ENCODE results near the gene SEPTIN7.
"Not testable (repeated sequence)": the region's sequence is repeated elsewhere in the genome, so short reads cannot be mapped to it uniquely, and the experiment has no call there.

SEPTIN7 gene

DNA sequence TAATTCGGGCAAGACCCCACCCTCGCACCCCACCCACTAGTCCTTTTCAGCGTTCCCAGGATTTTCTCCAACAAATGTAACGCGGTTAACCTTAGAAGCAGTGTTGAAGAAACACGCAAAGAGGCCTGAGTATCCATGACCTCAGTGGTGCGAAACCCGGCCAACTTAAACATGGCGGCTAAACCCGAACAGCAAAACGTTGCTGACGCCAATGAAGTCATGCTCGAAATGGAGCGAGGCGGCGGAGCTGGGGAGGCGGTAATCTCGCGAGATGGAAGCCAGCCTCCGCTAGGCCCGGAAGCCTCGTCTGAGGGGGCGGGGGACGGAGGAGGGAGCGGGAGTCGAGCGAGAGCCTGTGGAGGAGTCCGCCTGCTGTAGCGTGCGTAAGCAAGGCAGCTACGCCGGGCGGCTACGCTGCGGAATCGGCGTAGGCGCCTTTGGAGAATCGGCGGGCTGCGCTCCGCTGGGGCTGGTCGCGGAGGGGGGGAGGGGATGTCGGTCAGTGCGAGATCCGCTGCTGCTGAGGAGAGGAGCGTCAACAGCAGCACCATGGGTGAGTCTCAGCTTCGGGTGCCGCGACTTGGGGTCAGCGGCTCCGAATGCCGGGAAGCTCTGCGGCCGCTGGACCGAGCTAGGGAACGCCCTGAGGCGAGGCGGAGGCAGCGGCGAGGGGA, at the start of gene SEPTIN7:
TSS of gene SEPTIN7 (plus strand) at position 340 of the 674 bp plus-strand sequence. CDS start at position 493, 153 bp downstream.
- peak; percentile 99 for DNase-seq

DNA sequence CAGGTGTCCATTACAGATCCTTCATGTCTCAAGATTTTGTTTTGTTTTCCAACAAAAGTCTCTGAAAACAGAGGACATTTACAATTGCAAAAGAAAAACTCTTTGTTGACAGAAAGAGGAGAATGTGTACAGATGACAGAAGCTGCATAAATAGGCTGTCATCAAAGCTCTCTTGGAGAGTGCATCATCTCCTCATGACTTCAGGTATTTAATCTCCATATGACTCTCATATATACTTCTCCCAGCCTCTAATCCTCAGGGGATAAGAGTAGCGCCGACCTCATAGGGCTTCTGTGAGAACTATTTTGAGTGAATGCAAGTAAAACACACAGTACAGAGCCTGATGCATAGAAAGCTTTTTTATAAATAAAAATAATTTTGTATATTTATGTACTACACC, 48.1 kb upstream of the SEPTIN7 start:
- DNase-seq = no peak

DNA sequence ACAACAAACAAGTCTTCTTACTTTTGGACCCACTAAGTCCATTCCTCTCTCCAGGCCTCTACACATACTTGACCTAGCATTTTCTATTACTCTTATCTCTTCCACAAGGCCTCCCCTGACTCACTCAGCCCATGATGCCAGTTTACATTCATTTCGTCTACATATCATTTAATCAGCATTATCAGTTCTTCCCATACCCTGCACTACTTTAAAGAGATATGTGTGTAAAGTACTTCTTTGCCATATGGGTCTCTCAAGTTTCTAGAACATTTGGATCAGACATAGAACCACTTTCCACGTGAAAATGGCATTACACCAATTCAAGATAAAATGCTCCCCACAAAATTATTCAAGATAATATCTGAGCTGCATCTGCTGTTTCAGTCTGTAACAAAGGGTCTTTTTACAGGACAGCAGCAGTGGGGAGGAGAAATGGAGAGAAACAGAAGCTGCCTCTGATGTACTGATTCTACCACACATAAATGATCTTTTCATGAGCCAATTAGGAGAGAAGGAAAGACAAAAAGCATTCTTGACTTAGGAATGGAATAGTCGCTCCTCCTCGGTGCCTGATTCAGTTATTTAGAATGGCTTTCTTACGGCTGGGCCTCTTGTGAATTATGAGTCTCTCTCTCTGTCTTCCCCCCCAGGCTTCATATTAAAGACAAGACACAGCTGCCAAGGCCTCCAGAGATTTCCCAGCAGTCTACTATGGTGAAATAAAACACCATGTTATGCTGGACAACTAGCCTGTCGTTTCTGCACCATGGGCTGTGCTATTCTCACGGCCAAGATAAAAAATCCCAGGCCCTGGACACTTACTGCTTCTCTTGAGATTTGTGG, 46.9 kb upstream of the SEPTIN7 start:
- no peak for DNase-seq

DNA sequence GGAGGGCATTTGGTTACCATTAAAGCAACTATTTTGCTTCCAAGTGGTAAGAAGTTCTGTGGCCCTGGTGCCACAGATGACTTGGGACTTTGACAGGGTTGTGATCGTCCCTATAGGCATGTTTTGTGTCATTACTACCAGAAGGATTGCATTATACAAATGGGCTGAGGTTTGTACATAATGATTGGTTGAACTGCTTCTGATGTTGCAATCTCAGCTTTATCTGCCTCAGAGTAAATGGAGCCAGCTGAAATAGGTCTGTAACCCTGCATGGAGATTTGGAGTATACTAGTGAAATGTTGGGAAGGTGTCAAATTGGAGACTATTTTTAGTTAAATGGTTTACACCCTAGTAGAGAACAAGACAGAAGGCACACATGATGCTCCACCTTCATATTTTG, 46.1 kb upstream of the SEPTIN7 start:
- DNase-seq = no peak

DNA sequence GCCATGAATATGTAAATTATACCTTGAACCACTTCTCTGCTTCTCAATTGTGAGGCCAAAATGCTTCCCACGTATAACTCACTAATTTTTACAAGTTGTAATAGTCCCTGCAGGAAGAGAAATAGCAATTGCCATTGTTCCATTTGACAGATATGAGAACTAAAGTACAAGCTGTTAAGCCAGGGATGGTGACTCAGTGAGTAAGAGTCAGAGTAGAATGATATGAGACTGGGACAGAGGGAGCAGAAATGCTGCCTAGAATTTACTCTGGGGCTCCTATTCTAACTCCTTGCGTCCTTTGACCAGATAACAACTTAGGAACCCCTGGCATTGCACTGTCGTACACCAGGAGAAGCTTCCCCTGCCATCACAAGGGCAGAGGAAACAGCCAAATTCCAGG, 45.1 kb upstream of the SEPTIN7 start:
- DNase-seq = no peak

DNA sequence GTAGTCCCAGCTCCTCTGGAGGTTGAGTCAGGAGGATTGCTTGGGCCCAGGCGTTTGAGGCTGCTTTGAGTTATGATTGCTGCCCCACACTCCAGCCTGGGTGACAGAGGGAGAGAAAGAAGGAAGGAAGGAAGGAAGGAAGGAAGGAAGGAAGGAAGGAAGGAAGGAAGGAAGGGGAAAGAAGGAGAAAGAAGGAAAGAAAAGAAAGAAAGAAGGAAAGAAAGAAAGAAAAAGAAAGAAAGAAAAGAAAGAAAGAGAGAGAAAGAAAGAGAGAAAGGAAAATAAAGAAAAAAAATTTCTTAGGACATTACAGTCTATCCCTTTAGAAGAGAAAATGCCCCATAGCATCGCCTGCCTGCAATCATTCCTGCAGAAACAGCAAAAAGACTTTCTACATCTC, 44.4 kb upstream of the SEPTIN7 start:
- DNase-seq = not testable (repeated sequence)

DNA sequence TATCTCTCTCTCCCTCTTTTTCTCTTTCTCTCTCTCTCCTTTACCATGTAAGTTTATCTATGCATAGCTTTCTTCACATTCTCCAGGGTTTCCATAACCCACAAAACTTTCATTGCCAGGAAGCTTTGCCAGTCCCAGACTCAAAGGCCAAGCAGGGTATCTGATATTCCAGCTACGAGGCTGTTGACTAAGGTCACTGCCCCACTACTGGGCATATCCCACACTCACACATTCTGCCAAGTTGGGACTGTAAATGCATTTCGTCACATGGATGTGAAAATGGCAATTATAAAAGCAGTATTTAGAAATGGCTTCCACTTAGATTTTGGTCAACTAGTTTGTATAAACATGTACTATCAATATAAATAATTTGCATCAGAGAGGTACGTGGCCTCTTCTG, 43.3 kb upstream of the SEPTIN7 start:
- no peak for DNase-seq

DNA sequence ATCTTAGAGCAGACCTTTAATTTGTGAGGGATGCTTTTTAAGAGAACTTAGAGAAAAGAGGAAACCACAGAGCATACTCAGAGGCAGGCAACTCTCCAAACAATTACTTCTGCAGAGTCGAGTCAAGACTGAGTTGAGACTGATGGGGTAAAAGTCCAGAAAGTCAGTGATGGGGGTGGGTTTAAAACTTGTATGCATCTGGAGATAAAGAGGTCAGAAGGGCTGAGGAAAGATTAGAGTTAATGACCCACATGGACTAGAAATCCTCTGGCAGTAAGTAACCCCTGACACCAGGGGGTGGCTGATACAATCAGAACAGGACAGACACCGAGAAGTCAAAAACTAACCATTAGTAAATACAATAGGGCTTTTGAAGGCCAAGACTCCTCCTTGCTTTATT, 42.4 kb upstream of the SEPTIN7 start:
- no peak for DNase-seq

DNA sequence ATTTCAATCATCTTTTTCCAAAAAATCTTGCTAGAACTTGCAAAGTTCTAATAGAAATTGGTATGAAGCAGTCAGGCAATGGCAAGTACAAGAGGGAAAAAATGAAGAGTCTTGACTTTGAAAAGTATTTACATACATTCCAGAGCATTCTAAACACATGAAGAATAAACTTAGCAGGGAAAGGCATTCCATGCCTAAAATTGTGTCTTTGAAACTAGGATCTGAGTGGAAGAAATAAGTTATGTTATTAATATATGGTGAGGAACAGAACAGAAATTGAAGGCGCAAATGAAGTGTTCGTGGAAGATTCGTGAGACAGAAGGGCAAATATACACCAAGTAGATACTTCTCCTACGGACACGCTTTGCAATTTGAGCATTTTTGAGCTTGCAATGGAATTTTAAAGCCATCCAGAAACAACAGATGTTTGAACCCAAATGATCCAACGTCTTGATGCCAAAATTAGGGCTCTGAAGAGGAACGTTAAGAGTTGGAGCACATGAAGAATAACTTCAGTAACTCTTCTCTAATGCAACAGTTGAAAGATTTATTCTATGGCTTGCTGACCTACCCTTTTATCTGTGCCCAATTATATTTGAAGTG, 40.6 kb upstream of the SEPTIN7 start:
- no peak for DNase-seq

DNA sequence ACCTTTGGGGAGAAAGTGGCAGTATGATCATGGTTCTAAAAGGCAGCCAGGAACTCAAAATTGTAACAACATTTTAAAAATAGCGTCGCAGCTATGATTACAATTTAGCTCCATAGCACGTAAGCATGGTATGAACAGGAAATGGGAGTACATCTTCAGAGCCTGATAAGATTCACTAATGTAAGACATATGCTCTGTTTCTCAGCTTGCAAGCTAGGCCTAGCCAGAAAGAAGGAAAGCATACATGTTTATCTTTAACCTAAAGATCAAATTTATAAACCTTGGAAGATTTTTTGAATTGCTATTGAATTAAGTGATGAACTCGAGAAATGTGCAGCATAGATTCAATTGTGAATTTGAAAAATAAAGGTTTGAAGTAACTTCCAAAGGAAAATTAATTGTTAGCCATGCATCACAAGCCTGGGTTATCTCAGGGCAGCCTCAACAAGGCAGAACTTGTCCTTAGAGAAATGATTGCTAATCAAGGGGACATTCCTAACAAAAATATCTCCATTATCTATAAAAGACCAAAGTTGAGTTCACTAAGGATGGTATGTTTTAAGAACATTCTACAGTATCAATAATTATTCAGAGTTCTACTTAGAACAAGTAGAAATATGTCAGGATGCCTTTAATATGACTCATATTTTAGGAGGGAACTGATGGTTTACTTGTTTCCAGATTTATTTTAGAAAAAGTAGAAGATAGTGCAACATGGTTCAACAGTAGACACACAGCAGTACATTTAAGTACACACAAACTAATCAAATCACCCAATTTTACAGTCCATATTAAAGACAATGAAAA, 38.8 kb upstream of the SEPTIN7 start:
- DNase-seq = no peak

DNA sequence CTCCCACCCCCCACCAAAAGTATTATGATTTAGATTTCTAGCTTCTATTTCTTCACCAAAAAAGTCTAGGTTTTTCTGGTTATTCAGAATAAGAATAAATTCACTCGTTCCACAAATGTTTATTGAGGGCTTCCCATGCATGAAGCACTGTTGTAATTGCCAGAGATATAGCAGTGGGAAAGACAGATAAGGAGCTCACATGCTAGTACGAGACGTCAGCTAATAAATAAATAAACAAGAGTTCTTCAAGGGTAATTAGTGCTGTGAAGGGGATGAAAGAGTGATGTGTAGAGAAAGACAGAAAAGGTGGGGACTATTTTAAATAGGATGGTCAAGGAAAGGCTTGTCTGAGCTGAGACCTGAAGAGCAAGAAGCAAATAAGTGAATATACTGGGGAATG, 38.1 kb upstream of the SEPTIN7 start:
- DNase-seq = no peak

DNA sequence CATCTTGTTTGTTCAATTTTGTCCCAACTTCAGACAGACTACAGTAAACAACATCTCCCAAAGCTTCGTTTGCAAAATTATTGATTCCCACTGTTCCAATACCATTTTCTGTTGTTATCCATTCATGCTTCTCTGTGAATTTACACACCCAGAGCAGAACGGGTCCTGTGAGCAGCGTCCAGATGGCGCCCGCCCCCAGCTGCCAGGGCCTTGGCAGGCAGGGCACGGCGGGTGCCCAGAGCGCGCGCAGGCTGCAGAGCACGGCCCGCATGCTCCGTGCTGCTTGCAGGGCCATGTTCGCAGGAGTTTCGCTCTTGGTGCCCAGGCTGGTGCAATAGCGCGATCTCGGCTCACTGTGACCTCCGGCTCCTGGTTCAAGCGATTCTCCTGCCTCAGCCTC, 32.5 kb upstream of the SEPTIN7 start:
- DNase-seq = no peak

DNA sequence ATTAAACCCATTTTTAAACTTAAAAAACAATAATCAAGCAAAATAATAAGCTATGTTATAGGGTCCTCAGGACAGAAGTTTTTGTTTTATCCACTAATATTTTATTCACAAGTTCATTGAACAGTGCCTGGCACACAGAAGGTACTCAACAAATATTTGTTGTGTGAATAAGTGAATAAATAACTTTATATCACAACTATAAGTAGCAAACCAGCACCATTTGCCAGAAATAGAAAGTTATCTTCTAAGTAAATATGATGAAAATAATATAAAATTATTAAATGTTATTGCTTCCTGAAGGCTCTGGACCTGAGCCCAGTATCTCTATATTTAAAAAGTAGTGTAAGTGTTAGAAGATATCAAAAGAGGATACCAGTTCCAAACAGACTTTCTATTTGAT, 29.1 kb upstream of the SEPTIN7 start:
- DNase-seq = no peak

DNA sequence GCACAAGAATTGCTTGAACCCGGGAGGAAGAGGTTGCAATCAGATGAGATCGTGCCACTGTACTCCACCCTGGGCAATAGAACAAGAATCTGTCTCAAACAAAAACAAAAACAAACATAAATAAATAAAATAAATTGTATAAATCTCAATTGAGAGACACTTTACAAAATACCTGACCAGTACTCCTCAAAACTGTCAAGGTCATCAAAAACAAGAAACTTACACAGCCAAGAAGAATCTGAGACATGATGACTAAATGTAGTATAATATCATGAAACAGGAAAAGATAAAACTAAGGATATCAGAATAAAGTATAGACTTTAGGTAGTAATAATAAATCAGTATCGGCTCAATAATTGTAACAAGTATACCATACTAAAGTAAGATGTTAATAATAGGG, 26.9 kb upstream of the SEPTIN7 start:
- DNase-seq = no peak

DNA sequence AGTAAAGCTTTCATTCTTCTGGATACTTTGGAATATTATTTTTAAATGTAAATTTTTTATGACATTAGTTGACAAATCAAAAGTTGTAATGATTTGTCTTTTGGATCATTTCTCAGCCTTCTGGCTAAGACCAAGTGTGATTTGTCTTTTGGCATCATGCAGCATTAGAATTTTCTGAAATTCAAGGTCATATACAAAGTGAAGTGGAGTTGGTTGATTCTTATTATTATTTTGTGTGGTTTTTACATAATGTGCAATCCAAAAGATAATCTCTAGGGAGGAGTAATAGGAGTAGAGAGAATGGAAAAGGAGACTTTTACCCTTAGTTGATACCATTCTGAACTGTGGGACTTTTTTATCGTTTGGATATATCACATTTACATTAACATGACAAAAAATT, 24.2 kb upstream of the SEPTIN7 start:
- no peak for DNase-seq

DNA sequence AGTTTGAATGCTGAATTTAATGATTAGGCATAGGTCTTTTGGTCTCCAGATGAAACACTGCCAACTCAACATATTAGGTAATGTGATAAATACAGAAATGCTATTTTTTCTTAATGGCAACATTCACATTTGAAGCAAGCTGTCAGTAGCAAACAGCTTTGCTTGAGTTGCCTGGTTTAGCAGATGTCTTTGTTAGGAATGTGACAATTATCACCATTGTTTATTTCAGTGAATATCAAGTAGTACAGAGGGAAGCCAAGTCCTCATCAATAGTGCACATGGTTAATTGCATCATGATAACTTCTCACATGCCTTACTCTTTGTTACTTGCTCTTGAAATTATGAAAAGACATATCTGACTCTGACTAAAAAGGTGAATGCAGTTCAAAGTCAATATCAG, 23.7 kb upstream of the SEPTIN7 start:
- no peak for DNase-seq

DNA sequence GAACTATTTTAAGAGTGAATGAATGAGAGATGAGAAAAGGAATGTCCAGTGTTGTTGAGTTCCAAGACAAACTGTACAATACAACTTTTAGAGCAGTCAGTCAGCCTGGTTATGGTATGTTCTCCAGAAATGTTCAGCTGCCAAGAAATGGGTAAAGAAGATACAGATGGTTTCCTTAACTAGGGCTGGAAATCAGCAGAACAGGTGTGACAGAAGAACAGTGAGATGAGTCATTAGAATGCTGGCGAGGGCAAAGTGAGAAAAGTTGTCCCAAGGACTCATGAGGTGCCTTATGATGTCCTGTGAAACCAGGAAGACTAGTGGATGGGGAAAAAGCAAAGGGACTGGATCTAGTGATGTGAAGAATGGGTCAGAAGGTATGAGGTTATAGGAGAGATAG, 20.8 kb upstream of the SEPTIN7 start:
- DNase-seq = no peak

DNA sequence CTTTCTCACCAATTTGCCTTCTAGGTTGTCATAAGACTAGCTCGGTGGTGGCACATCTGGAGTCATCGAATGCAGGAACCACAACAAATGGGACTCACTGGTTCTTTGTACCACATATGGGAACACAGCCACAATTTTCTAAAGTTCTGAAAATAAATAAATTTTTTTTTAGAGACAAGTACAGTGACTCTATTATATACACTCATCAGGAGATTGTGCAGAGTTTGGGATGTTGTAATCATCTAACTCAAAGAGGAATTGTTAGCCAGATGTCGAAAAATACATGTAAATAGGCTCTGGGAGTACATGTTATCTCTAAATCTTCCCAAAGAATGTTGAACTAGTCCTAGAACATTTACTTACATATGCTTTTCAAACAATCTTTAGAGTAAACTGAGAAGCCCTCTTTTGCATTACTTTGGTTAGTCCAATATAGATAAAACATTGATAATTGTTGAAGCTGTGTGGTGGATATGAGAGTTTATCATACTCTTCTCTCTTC, 19.6 kb upstream of the SEPTIN7 start:
- DNase-seq = no peak

DNA sequence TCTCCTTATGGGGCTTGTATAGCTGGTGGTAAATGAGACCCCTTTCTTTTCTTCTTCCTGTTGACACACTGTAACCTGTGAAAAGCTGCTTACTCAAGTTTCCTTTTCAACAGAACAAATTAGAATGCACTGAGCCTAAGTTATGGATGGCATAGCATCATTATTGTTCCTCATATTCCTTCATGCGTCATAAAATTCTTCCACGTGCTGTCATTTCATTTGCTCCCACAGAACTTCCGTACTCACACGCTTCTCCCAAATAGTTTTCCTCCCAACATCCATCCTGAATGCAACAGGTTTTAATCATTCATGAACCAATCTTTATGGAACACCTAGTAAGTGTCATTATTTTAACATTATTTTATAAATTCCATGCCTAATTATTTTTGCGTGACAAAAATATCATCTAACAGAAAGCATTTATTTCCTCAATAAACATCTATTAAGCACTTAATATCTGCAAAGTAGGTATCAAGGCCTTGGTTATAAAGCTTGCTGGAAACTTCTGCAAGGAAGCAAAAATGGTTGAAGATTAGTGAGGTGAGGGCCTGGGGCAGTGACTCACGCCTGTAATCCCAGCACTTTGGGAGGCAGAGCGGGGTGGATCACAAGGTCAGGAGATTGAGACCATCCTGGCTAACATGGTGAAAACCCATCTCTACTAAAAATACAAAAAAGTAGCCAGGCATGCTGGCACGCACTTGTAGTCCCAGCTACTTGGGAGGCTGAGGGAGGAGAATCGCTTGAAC, 18.9 kb upstream of the SEPTIN7 start:
- no peak for DNase-seq

DNA sequence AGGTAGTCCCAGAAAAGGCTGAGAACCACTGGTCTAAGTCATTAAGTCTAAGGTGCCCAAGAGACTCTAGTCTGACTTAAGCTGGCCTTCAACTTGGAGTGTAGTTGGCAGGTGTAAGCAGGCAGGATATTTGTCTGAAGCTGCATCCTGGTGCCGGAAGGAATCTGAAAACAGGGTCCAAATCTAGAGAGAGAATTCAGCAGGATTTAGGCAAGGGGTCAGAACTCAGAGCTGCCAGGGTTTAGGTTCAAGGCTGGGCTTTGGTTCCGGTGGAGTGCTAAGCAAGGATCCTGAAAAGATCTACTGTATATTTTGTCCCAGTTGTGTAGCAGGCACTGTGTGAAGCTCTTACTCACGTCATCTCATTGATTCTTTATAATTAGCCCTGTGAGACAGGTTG, 16.5 kb upstream of the SEPTIN7 start:
- no peak for DNase-seq

DNA sequence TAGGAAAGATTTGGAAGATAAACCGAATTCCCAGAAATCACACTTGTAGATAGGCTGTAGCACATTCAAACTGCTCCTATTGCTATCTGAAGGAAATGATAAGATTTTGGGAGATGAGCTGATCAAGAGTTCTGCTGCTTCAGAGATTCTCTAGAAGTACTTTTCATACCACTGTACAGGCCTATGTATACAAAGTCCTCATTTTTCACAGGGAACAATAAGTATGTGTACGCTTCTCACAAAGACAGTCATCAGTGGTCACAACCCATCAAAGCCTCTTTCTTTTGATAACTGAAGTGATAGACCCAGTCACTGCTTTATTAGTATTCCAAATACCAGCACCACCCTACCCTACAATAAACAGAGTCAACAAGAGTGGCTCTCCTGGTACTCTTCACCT, 15.6 kb upstream of the SEPTIN7 start:
- no peak for DNase-seq

DNA sequence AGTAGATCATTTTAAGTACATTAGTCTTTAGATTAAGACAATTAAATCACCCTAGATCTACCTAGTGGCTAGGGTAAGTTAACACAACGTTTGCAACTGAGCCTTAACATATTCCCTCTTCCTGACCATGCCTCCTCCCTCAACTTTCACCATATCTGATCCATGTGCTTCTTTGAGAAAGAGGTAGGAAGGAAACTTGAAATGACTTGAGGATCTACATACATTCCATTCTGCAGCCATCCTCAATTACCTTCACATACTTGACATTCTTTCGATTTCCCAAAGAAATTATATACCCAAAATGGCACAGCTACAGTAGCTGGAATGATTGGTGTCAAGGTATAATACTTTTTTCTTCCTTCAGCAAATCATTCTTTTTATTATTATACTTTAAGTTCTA, 12.9 kb upstream of the SEPTIN7 start:
- no peak for DNase-seq

All from activated CD8-positive, alpha-beta memory T cell treated with anti-CD3 and anti-CD28 coated beads, Interleukin-2, amount 50 U/mL, for 4 hours (primary cell).